HL-60 (cell line): Measurements from ENCODE around the gene PSIP1.

ENCODE experiments used
- POLR2AphosphoS5 ChIP-seq: IDR thresholded peaks from 2 replicates; pipeline ENCODE4 v1.6.1; 2012; ENCODE audit warnings: low read depth
- TF ChIP-seq, protein P1 (sequence below): IDR thresholded peaks from one replicate; pipeline ENCODE4 v1.5.1; 2011; ENCODE audit warnings: low read length, control low read depth, inconsistent platforms; ENCODE audit not compliant: insufficient read depth

DNA sequence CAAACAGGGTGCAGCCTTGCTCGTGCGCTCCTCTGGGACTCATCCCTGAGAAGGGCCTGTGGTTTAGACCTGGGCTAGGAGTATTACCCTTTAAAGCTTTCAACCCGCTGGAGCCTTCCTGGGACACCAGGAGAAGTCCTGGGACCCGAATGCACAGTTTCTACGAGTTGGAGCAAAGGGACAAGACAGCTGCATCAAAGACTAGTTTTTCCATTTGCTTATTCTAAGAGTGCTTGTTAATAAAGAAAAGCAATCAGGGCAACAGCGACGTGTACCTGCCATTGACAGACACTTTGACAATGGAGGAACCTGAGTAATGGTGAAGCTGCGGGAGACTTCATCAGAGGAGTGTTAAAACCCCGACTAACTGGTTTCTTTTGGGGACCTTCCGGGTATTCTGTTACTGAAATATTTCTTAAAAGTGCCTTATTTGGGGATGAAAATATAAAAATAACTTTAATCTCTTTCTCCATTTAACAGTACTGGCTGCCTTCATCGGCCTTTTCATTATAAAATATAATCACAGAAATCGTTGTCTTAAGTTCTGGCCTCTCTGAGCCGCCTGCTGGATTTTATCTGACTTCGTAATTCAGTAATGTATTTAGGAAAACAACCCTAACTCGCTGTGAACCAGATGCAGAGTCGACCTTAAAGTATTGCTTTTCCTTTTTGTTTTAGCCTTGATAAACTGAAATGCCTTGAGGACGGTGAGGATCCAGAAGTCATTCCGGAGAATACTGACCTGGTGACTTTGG is 87.4 kb downstream of the PSIP1 start:
- TF ChIP-seq POLR2AphosphoS5 = no peak
- TF ChIP-seq, protein P1, sequence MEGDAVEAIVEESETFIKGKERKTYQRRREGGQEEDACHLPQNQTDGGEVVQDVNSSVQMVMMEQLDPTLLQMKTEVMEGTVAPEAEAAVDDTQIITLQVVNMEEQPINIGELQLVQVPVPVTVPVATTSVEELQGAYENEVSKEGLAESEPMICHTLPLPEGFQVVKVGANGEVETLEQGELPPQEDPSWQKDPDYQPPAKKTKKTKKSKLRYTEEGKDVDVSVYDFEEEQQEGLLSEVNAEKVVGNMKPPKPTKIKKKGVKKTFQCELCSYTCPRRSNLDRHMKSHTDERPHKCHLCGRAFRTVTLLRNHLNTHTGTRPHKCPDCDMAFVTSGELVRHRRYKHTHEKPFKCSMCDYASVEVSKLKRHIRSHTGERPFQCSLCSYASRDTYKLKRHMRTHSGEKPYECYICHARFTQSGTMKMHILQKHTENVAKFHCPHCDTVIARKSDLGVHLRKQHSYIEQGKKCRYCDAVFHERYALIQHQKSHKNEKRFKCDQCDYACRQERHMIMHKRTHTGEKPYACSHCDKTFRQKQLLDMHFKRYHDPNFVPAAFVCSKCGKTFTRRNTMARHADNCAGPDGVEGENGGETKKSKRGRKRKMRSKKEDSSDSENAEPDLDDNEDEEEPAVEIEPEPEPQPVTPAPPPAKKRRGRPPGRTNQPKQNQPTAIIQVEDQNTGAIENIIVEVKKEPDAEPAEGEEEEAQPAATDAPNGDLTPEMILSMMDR = no peak
